ENCODE data around the gene CMPK1.

CMPK1 gene

DNA sequence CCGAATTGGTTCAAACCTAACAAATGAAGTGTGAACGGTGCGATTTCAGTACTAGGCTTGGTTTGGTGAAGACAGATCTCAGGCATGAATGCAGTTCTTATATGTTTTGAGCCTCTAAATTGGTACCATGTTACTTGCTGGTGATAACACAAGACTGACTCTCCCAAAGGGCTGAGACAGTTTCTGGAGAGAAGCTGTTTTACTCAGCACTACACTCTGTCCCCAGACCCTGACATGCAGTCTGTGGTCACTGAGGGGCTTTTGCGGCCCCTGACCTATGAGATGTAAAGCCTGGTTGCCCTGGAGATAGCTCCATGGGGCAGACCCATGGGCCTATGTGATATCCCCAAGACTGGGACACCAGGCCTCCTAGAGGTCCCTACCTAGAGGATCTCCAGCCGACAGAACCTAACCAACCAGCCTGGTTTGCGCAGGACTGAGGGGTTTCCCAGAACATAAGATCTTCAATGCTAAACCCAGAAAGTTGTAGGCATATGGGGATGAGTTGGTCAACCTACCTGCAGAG lies 63.1 kb downstream of the CMPK1 start:
- no peak for DNase-seq

GRCh38 chr1:47399138-47399845 lies 65.7 kb downstream of the CMPK1 start:
- DNase-seq: no peak

GRCh38 chr1:47399846-47400155 lies 66.2 kb downstream of the CMPK1 start:
- no peak for DNase-seq

GRCh38 chr1:47401761-47402160 lies 68.2 kb downstream of the CMPK1 start:
- no peak for DNase-seq

DNA sequence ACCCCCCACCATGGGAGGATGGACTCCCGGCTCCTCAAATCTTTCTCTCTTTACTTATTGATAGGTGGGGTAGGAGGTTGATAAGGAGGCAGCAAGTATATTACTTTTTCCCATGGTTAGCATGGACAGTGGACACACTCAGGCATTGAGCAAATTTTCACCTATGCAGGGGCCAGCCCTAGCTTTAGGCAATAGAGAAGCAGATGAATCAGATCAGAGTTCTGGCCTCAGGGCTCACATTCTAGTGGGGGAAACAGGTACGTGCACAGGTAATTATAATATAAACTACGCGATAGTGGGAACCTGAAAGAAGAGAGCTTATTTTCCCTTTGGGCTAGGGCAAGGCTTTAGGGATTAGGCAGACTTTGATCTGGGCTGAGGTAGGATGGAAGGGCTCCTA lies 69.0 kb downstream of the CMPK1 start:
- no peak for DNase-seq

GRCh38 chr1:47403321-47403910 lies 69.8 kb downstream of the CMPK1 start:
- no peak for DNase-seq

GRCh38 chr1:47405697-47406096 lies 72.1 kb downstream of the CMPK1 start:
- no peak for DNase-seq

DNA sequence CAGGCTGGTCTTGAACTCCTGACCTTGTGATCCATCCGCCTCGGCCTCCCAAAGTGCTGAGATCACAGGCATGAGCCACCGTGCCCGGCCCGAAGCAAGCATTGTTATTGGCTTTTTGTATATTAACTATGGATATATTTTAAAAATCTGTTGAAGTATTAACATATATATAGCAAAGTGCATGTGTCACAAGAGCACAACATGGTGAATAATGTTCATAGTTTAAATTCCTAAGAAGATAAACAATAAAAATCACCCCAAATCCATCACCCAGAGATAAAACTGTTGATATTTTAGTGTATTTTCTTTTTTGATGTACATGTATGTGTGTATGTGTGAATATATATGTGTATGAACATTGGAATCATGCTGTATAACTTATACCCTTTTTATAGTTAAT lies 73.4 kb downstream of the CMPK1 start:
- DNase-seq: no peak

DNA sequence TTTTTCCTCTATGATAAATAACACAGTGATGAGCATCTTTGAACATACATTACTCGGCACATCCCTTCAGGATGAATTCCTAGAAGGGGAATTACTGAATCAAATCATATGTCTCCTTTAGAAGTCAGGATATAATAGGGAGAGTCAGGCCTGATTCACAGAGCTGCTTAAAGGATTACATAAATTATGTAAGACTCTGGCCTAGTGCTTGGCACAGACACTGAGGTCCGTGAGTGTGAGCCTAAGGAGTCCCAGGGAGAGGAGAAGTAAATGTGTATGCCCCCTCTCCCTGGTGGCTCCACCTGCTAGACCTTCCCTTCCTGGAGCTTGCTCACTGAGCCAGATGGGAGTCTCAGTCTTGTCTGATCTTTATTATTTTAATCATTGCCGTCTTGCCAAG lies 73.9 kb downstream of the CMPK1 start:
- no peak for DNase-seq

DNA sequence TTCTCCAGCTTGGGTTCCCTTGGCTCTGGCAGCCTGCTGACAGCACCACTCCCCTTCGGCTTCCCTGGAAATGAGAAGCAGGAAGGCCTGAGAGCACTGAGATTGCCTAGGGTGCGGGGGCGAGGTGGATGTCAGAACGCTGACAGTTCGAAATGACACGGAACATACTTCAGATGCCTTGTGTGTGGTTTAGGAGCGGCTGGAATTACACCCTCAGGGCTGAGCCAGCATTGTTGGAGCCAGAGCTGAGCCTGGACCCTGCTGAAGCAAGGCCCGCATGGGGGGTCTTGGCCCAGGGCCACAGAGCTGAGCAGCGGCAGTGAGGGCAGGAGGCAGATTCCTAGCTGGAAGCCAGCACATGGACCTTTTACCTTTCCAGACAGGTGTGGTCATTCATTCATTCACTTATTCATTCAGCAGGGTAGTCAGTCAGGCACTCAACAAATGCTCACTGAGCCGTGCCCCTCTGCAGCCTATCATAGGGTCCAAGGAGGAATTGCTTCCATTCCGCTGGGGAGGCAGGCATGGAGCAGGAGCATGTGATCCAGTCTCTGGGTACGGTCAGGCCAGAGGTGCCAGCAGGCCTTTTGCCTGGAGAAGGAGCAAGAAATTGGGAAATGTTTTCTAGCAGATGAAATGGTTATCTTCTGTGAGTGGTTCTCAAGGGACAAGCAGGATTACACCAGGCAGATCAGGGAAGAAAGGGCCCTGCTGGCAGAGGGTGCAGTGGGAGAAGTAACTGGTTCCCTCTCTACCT lies 75.9 kb downstream of the CMPK1 start:
- DNase-seq: no peak

DNA sequence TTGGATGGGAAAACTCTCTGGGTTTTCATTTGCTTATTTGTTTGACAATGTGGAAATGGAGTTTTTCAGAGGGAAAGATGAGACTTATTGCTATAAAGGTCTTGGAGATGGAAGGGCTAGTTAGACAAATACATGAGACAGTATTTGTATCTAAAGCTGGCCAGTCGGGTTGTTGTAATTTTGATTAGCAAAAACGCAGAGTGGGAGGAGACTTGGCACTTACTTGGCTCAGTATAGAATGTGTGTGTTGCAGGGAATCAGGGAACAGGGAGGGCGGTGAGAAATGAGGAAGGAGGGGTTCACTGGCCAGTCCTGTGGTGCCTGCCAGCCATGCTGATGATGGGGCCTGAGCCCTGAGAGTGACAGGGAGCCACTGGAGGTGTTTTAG lies 76.5 kb downstream of the CMPK1 start:
- no peak for DNase-seq

DNA sequence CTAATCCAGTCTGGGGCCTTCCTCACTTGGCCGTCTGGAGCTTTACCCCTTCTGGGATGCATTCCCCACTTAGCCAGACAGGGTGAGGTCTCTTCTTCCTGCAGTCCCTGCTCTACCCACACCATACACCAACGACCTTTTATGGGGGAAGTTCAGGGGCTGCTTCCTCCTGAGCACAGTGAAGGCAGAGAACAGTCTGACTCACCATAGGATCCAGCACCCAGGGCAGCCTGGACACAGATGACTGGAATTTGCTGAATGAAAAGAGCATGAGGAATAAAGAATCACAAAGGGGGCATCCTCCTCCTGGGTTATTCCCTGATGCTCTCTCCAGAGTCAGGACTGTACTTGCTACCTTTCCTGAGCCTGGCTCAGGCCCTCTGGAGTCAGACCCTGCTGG lies 77.8 kb downstream of the CMPK1 start:
- DNase-seq: no peak

DNA sequence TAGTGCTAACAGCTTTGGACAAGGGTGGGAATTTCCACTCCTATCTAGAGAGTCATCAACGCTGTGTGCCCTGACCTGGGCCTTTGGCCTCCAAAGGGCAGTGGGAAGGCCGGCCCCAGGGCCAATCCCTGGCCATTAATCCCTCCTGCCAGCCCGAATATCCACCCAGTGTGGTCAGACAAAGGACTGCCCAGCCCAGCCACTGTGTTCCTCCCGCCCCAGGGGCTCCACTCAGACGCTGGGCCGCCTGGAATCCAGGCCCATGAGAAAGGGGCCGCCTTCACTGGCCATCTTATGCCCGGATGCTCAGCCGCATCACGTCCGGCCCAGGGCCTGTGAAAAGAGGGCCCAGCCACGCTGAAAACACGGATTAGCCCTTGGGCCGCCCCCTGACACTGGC lies 78.8 kb downstream of the CMPK1 start:
- DNase-seq: no peak

- DNase-seq: no peak
Measured at GRCh38 chr1:47415728-47416318, 82.2 kb downstream of the CMPK1 start, which contains the start of gene FOXE3. TSS of gene FOXE3 (plus strand) at chr1:47416285. CDS start at chr1:47416316, 31 bp downstream.

GRCh38 chr1:47416319-47417169 lies 83.0 kb downstream of the CMPK1 start:
- DNase-seq: no peak

DNA sequence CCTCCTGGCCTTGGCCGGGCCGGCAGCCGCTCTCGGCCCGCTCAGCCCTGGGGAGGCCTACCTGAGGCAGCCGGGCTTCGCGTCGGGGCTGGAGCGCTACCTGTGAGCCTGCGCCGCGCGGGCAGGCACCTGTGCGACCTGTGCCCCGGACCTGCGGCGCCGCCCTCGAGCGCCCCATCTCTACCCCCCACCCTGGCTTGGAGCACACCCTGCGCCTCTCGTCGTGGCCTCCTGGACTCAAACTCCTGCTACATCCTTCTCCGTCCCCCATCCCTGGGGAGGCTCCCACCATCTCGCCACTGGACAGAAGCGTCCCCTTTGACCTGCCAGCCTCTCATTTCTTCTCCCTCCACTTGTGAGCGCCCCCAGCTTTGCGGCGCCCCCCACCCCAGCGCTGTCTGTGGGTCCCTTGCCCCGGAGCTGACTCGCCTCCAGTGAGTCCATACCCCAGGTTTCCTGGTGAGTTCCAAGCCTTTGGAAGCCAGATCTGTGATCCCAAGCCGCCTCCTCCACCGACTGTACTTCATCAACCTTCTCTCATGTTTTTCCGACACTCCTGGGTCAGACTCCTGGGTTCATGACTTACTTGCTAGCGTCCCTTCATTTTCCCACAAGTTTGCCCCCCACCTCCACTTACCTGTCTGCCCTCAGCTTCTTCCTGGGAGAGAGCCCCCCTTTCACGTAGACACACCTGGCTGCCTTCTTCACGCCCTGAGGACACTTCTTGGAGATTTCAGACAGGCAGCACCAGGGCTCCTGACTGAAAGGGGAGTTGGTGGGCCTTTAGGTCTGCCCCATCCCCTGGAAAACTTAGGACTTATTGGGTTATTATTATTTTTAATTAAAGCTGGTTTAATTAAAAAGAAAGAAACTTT lies 83.8 kb downstream of the CMPK1 start:
- DNase-seq: no peak

- no peak for DNase-seq
Measured at GRCh38 chr1:47418122-47418521, 84.5 kb downstream of the CMPK1 start.

- no peak for DNase-seq
Measured at GRCh38 chr1:47418681-47419325, 85.2 kb downstream of the CMPK1 start.

- DNase-seq: no peak
Measured at GRCh38 chr1:47420547-47420946, 87.0 kb downstream of the CMPK1 start.

GRCh38 chr1:47423872-47424271 lies 90.3 kb downstream of the CMPK1 start:
- no peak for DNase-seq

GRCh38 chr1:47424336-47424982 lies 90.9 kb downstream of the CMPK1 start:
- no peak for DNase-seq
